Activated CD8-positive, alpha-beta memory T cell treated with anti-CD3 and anti-CD28 coated beads for 48 hours (primary cell): ENCODE measurements around the gene CCDC175.

ENCODE experiments used
- DNase-seq, 3 experiments: peaks; one replicate each; pipeline ENCODE4 v3.0.0-alpha.2; 2020; ENCODE audit warnings: low read depth in 2 of 3, low spot score in 2 of 3

Gene CCDC175

GRCh38 chr14:59482541-59483331 lies 93.9 kb downstream of the CCDC175 start:
- DNase-seq = no peak

DNA sequence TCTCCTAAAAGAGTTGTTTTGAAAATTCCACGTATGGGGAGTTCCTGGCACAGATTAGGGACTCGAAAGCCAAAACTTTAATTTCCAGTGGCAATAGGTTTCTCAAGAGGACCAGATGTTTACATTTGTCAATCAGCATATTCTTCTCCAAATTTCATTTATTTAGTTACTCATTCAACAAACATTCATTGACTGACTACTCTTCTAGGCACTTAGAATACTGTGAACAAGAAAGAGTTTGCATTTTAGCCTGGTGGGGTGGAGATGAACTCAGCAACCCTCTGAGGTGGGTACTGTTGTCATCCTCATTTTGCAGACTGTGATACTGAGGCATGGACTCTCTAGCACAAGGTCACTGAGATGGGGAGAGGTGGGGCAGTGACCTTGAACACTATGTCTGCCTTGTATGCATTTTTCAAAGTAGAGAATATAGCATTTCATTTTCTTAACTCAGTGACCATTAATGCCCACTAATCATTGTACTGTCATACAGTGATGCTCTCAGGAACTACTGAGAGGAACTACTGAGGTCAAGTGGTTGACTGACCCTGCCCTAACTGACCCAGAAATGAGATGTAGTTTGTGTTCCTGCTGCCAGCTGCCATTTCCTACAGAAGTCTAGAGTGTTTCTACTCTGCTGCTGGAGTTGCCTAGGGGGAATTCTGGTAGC lies 94.6 kb downstream of the CCDC175 start:
- DNase-seq = no peak

- no peak for DNase-seq
These were observed 95.2 kb downstream of the CCDC175 start for GRCh38 chr14:59481407-59481806.

DNA sequence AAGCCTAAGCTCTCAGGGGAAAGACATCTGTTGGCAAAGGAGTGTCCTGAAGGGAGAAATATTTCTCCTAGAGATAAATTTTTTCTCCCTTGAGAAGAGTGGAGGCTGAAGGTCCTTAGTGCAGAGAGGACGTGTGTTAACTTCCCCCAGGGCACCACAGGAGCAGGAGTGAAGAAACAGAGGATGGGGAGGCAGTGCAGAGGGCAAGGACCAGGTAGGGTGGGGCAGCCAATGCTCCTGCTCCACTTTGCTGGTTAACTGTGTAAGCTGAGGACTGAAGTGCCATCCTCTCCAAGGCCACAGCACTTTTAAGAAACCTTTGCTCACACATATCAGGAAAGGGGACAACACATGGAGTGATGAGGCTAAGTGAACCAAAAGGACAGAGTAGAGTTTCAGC lies 96.4 kb downstream of the CCDC175 start:
- no peak for DNase-seq

DNA sequence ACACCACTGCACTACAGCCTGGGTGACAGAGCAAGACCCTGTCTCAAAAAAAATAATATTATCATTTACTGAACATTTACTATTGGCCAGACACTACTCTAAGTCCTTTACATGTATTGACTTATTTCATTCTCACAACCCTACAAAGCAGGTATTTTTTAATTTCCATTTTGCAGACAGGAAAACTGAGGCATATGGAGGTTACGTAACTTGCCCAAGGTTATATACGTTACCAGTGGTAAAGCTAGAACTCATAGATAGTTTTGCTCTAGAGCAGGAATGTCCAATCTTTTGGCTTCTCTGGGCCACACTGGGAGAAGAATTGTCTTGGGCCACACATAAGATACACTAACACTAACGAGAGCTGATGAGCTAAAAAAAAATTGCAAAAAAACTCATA lies 98.1 kb downstream of the CCDC175 start:
- no peak for DNase-seq

DNA sequence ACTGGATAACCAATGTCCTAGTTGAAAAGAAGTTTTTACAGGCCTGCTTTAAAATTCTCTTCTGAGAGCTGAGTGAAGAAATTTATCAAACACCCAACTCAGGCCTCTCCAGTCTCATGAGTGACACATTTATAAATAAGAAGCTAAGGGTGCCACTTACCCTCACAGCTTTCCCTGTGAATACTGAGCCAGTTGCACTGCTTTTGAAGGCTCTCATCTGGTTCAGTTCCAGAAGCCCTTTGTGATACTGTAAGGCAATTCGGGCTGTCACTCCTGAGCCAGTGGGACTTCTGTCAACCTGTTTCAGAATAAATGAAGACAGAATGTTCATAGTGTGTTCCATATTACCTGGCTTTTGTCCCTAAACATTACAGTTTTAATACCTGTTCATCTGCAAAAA lies 100.9 kb downstream of the CCDC175 start:
- DNase-seq = no peak

DNA sequence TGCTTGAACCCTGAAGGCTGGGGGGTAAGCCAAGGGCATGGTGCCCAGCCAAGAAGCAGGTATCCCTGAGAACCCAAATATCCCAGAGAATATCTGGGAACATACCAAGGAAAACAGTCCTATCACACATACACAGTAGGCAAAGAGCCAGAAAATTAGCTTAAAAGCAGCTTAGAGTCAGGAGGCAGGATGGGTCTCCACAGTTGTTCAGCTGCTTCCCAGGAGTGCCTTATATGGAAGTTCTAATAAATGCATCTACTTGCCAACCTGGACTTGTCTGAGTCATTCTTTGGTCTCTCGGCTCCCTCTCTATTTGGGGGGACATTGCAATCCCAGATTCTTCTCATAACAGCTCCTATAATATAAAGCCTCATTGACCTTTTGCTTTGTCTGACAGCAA lies 102.4 kb downstream of the CCDC175 start:
- no peak for DNase-seq

DNA sequence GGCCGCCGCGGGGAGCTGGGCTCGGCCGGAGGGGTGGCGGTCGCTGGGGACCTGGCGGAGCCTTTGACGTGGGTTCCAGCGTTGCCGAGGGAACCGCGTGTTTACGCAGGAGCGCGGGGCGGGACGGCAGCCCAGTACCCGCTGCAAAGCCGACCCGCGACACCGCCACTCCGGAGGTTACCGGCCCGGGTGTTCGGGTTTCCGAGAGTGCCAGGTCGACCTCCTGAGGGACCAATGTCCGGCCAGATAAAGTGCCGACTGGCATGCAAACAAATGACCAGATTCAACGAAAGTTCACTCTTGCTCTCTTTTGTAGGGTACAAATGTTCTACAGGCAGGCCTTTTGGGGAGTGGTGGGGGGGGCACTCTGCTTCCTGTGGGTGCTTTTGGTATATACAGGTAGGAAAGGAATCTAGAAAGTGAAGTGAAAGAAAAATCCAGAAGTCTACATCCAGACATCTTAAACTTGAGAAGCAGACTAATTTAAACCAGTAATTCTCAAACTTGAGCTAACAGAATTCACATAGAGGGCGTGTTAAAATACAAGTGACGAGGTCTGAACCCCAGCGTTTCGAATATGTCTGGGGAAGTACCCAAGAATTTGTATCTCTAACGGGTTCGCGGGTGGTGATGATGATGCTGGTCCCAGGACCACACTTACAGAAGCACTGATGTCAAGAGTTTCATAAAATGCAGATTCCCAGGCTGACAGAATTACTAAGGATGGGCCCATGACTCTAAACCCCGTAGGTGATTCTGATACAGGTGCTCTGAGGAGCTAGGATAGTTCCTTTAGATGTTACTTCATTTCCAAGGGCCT lies 111.1 kb downstream of the CCDC175 start, which contains the start of gene GPR135:
TSS of gene GPR135 (minus strand) at position 65 of the 820 bp plus-strand sequence. CDS start 154 bp downstream, outside the sequence.
- peak in 2 of 3 experiments; percentile 19 to 20 for DNase-seq

- DNase-seq = peak in 2 of 3 experiments; percentile 12 to 24
These were observed 111.9 kb downstream of the CCDC175 start for GRCh38 chr14:59464486-59465315.

DNA sequence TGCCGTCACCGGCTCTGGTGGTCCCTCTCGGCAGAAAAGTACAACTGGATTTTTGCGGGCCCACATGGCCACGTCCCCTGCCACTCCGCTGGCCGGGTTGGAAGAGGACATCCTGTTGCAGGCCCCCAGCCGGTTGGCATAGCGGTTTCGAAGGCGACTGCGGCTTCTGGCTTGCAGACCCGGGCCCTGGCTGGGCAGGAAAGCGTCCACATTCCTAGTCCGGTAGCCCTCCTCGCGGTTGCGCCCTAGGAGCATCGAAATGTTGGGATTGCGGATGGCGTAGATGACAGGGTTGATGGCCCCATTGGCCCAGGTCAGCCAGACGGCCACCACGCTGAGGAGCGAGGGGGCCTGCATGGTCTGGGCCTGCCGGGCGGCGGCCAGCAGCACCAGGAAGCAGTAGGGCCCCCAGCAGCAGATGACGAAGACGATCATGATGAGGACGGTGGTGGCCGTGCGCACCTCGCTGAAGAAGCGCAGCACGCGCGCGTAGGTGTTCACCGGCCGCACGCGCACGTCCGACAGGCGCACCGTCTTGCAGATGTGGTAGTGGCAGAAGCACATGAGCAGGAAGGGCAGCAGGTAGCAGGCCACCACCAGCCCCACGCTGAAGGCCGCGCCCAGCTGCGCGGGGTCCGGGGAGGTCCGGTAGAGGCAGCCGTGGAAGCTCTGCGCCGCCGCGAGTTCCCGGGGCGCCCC lies 112.7 kb downstream of the CCDC175 start:
- peak in 1 of 3 experiments; percentile 21 for DNase-seq

DNA sequence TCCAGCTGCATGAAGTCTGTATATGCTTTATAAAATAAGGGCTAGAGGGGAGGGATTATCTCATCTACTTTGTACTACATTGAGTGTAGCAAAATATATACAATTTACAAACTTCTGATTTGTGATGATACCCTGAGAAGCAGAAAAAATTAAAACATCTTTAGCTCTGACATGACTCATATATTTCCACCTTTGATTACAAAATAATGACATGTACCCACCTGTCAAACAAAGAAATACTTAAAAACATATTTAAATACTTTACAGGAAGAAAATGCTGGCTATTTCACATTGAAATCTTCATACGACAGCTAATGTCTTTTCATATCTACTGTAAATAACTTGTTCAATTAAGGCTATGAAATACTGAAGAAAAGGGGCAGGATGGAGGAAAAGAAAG lies 114.7 kb downstream of the CCDC175 start:
- no peak for DNase-seq

GRCh38 chr14:59460378-59460777 lies 116.2 kb downstream of the CCDC175 start:
- DNase-seq = no peak

DNA sequence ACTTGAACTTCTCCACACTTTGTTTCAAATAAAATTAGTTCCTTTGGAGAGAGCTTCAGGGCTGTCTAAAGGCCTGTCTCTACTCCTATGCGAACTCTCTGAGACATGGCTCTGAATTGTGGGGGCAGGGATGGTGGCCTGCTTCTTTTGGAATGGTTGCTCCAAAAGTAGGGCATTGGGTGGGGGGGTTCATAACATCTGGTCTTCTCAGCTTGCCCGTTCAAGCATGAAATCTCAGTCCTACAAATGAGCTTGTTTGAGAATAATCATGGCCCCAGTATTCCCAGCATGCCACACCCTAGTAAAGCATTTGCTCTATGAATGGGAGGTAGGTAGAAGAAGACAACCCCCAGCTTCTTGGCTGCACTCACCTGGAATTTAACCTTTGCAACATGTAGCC lies 118.1 kb downstream of the CCDC175 start:
- DNase-seq = no peak

DNA sequence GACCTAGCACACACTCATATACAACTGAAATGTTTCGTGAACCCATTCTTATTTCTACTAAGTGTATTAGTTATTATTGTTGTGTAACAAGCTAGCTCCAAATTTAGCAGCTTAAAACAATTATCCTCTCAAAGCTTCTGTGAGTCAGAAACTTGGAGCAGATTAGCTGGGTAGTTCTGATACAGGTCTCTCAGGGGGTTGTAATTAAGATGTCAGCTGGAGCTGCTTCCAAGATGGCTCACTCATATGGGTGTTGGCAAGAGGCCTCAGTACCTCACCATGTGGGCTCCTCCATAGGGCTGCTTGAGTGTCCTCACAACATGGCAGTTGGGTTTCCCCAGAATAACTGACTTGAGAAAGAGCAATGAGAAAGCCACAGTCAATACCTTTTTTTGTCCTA lies 121.2 kb downstream of the CCDC175 start:
- no peak for DNase-seq
